Activated CD8-positive, alpha-beta memory T cell treated with anti-CD3 and anti-CD28 coated beads, Interleukin-2, amount 50 U/mL, for 24 hours (primary cell): ENCODE data around the gene RBM44.

Experiments
- DNase-seq: peaks from one replicate; pipeline ENCODE4 v3.0.0-alpha.2; 2020; ENCODE audit errors: extremely low read depth

The RBM44 gene

DNA sequence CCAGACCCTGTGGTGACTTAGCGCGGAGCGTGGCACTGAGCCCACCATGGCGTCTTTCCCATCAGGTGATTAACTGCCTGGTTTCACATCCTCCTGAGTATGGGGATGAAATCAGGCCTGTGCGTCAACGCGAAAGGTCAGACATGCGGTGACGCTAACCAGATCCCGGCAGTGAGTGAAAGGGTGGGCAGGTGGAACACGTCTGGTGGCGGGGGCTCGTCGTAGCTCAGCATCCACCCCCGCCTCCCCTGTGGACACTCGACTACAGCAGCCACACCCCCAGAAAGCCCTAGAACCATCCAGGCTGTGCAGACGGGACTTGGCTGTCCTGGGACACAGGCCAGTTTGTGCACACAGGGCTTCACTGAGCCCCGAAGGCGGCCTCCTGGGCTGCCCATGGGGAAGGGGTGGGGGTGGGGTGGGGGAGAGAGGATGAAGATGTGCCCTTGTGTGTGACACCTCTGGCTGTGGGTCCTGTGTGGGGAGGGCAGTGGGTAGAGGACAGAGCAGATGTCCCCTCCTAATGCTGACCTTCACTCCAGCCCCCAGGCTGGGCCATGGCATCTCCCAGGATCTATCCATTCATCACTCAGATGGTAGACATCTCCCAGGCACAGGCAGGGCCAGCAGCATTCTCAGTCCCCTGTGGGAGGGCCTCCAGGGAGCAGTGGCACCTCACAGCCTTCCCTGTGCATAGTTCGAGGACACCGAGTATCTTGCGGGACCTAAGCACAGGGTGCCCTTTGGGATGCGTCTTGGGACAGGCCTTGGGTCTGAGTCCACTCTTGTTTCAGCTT lies 88.3 kb downstream of the RBM44 start:
- DNase-seq = no peak

DNA sequence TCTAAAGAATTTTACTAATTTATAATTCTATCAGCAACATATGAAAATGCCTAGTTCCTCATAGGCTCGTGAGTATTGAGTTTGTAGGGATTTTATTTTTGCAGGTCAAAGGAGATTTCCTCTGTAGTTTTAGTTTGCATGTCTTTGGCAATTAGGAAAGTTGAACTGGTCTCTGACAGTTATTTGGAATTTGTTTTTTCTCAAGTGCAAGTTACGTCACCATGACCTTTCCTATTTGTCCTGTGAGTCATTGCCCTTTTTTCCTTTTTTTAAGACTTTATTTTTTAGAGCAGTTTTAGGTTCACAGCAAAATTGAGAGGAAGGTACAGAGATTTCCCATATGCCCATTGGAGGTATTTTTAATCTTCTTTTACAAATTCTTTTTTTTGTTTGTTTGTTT lies 89.8 kb downstream of the RBM44 start:
- DNase-seq = no peak

DNA sequence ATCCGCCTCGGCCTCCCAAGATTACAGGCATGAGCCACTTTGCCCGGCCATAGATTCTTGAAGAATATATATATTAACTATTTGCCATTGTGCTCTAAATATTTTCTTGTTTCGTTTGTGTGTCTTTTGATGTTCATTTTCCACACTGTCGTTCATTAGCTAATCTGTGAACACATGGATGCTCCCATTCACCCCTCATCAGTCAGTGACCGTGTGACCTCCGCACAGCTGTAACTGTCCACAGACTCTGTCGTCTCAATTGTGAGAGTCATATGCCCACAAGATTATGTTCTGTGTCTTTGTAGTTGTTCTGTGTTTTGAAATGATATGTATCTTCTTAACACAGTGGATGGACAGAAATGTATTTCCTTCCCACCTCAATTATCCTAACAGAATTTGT lies 90.4 kb downstream of the RBM44 start:
- DNase-seq = no peak

GRCh38 chr2:237889811-237890210 lies 91.2 kb downstream of the RBM44 start:
- no peak for DNase-seq
